ENCODE measurements around the gene FOXK1. TPM values are rescaled to one million over a fixed set of nuclear protein-coding genes. Genes with fewer than 3 reads are reported as not detected.

The FOXK1 gene
- total and polyA plus RNA-seq, 2 of the 13 experiments (the other 11 are each of a cell fraction or from before 2014, with no cell fraction given) = 4.6 to 8.8 TPM

DNA sequence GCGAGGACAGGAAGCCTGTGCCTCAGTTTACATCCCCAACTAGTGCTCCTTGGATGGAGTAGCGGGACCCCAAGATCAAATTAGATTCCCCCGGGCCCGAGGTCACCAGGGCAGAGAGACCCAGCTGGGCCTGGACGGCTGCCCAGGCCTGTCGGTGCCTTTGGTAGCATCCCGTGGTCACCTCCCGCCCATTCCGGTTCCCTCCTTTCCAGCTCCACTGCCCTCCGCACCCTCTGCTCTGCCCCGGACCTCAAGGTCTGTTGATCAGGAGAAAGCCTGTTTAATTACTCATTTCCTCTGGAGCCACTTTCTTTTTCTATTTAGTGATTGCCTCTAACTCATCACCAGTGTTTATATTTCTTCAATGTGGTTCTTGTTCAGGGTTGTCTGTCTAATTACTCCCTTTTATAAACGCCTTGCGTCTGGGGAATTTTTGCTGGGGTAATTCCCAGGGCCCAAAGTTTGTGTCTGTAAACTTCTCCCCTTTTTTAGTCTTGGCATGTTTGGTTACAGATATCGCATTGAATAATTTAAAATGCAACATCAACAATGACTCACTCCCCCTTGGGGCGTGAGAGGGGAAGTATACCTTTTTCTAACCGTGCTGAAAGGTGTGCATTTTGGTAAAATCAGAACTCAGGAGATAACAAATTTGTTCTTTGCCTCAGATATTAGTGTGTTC is 1.9 kb downstream of the FOXK1 start:
- no peaks in the 10 kb centered on the region for H3K9me3 ChIP-seq (ENCODE audit: low read length)
- peaks cover 58% of the 10 kb centered on the region for H3K79me2 ChIP-seq (ENCODE audit: insufficient read depth, low read length)
- H3K27me3 ChIP-seq (ENCODE audit: control insufficient read depth in 1 of 2, insufficient read depth in 2 of 2, low read length in 2 of 2) = peaks cover 0 to 4% of the 10 kb centered on the region in 2 experiments; a peak in 1 of 5 replicates
- ChIA-PET POLR2A (interaction anchor here (1.0 to 3.4 kb wide), 3 partner anchors 10 to 43 kb away, joined by 5 to 46 read pairs (median 5); no protein-coding TSS in a partner anchor), CTCF (ENCODE audit: low intra/inter-chr PET ratio, low total read pairs) (no interaction called here)
- H3K4me2 ChIP-seq (ENCODE audit: low read depth, low read length) = peak overlapping the region; percentile 77
- H4K20me1 ChIP-seq (ENCODE audit: insufficient read depth, low read length) = peaks cover 22% of the 10 kb centered on the region
- peak overlapping the region; percentile 71 for H3K27ac ChIP-seq (ENCODE audit: extremely low read length, insufficient read depth, low read length)
- WGBS (ENCODE audit: low lambda C conversion rate) = 3% methylated on average over 14 of the region's 16 CpGs
- no peak overlapping the region for H2AFZ ChIP-seq (ENCODE audit: low read length)
- peak overlapping the region; percentile 87 to 99 (median 90) for H3K4me3 ChIP-seq (replicated peaks in 1 of 3; ENCODE audit: insufficient read depth in 1 of 3, low read depth in 2 of 3, low read length in 3 of 3)
- intact Hi-C loops (cut with micrococcal nuclease; ENCODE audit: unreplicated experiment) (loop anchor here (2.0 to 5.0 kb wide), 4 partner anchors 43 to 73 kb away; no protein-coding TSS in a partner anchor), in situ Hi-C loops (cut with HindIII; ENCODE audit: extremely low pct_ligation_motif_present, low pct_unique_long_range_greater_than_20kb) (loop anchor here (5.0 kb wide), 2 partner anchors 37 to 68 kb away; no protein-coding TSS in a partner anchor)
- peak overlapping the region; percentile 86 for H3K9ac ChIP-seq (ENCODE audit: insufficient read depth, low read depth, low read length)
- DNase-seq (ENCODE audit: low spot score) (peak; percentile 41), FAIRE-seq (peak; percentile 32), ATAC-seq (peak; percentile 78)
- BruUV-seq (replicated peaks) = TSS peak; percentile 61
- peaks cover 0 to 19% of the 10 kb centered on the region in 2 experiments; a peak in 2 of 5 replicates for H3K36me3 ChIP-seq (replicated peaks in 1 of 2; ENCODE audit: control insufficient read depth in 1 of 2, insufficient read depth in 2 of 2, low read length in 2 of 2)
- H3K4me1 ChIP-seq (ENCODE audit: insufficient read depth, low read length) = peaks cover 44% of the 10 kb centered on the region
- TF ChIP-seq ZNF382 (CRISPR knock-in tag; IDR thresholded peaks at IDR 0.05; ENCODE audit: borderline replicate concordance) = no peak
- TF ChIP-seq, protein P1, sequence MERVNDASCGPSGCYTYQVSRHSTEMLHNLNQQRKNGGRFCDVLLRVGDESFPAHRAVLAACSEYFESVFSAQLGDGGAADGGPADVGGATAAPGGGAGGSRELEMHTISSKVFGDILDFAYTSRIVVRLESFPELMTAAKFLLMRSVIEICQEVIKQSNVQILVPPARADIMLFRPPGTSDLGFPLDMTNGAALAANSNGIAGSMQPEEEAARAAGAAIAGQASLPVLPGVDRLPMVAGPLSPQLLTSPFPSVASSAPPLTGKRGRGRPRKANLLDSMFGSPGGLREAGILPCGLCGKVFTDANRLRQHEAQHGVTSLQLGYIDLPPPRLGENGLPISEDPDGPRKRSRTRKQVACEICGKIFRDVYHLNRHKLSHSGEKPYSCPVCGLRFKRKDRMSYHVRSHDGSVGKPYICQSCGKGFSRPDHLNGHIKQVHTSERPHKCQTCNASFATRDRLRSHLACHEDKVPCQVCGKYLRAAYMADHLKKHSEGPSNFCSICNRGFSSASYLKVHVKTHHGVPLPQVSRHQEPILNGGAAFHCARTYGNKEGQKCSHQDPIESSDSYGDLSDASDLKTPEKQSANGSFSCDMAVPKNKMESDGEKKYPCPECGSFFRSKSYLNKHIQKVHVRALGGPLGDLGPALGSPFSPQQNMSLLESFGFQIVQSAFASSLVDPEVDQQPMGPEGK (CRISPR knock-in tag; IDR thresholded peaks at IDR 0.05) = no peak
- TF ChIP-seq NCOR1 (IDR thresholded peaks at IDR 0.05; ENCODE audit: borderline replicate concordance, low read length) = no peak
- TF ChIP-seq POLR2G (IDR thresholded peaks at IDR 0.05; ENCODE audit: low read depth, low read length) = no peak
- no peak for TF ChIP-seq JDP2 (CRISPR knock-in tag; IDR thresholded peaks at IDR 0.05; ENCODE audit: borderline replicate concordance)
- no peak for TF ChIP-seq ZNF598 (CRISPR knock-in tag; IDR thresholded peaks at IDR 0.05; ENCODE audit: borderline replicate concordance)
- TF ChIP-seq RXRB (CRISPR knock-in tag; IDR thresholded peaks at IDR 0.05; ENCODE audit: borderline replicate concordance) = peak; percentile 23; the same call in 1 of the 2 replicates
- no peak for TF ChIP-seq EEA1 (CRISPR knock-in tag; IDR thresholded peaks at IDR 0.05; ENCODE audit: borderline replicate concordance)
- TF ChIP-seq BRD4 (CRISPR knock-in tag; IDR thresholded peaks at IDR 0.05) = no peak
- TF ChIP-seq, protein P2, sequence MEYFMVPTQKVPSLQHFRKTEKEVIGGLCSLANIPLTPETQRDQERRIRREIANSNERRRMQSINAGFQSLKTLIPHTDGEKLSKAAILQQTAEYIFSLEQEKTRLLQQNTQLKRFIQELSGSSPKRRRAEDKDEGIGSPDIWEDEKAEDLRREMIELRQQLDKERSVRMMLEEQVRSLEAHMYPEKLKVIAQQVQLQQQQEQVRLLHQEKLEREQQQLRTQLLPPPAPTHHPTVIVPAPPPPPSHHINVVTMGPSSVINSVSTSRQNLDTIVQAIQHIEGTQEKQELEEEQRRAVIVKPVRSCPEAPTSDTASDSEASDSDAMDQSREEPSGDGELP (IDR thresholded peaks at IDR 0.05; ENCODE audit: borderline replicate concordance, low read depth) = peak; percentile 71; the same call in 1 of the 2 replicates
- TF ChIP-seq, protein P3, sequence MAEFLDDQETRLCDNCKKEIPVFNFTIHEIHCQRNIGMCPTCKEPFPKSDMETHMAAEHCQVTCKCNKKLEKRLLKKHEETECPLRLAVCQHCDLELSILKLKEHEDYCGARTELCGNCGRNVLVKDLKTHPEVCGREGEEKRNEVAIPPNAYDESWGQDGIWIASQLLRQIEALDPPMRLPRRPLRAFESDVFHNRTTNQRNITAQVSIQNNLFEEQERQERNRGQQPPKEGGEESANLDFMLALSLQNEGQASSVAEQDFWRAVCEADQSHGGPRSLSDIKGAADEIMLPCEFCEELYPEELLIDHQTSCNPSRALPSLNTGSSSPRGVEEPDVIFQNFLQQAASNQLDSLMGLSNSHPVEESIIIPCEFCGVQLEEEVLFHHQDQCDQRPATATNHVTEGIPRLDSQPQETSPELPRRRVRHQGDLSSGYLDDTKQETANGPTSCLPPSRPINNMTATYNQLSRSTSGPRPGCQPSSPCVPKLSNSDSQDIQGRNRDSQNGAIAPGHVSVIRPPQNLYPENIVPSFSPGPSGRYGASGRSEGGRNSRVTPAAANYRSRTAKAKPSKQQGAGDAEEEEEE (CRISPR knock-in tag; IDR thresholded peaks at IDR 0.05; ENCODE audit: borderline replicate concordance) = 0 out of 2 replicates have a peak, but pooled peaks have one; percentile 43
- no peak for TF ChIP-seq NFYB (CRISPR knock-in tag; IDR thresholded peaks at IDR 0.05)
- TF ChIP-seq ELF1 (CRISPR knock-in tag; IDR thresholded peaks at IDR 0.05) = no peak
- no peak for TF ChIP-seq RORA (CRISPR knock-in tag; IDR thresholded peaks at IDR 0.05)
- TF ChIP-seq ZMAT3 (CRISPR knock-in tag; conservative IDR thresholded peaks at IDR 0.05) = 0 out of 2 replicates have a peak, but pooled peaks have one; percentile 15
- no peak for TF ChIP-seq HOXD1 (CRISPR knock-in tag; IDR thresholded peaks at IDR 0.05)
- TF ChIP-seq MIER3 (CRISPR knock-in tag; IDR thresholded peaks at IDR 0.05; ENCODE audit: borderline replicate concordance) = no peak
- no peak for TF ChIP-seq HMGA1 (CRISPR knock-in tag; conservative IDR thresholded peaks at IDR 0.05)
- TF ChIP-seq SMAD1 (CRISPR knock-in tag; IDR thresholded peaks at IDR 0.05; ENCODE audit: borderline replicate concordance, low read depth) = no peak
- peak; percentile 23; the same call in 1 of the 2 replicates for TF ChIP-seq FOSL2 (CRISPR knock-in tag; IDR thresholded peaks at IDR 0.05)

Data from HepG2 (cell line).